NCI-H2107 (cell line): Measurements from ENCODE around the gene FAM81B.

Experiments used
- DNase-seq: peaks from one replicate; lab custom pipeline; 2025; lab: John Stamatoyannopoulos, UW

FAM81B gene

DNA sequence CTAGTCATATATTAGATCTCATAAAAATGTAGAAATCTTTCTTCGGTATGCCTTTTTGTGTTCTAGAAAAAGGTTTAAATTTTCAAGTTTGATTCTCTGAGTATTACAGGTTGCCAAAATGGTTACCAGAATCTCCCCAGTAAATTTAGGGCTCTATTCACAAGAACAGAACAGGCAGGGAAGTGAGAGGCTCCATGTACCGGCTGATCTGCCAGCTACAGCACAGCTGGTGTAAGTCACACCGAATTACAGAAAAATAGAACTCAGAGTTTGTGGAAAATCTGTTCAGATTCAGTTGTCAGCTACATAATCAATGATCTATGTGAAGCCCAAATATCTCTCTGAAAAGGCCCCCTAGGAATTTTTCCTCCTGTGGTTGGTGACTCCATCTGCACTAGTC is 10.5 kb downstream of the FAM81B start:
- no peak for DNase-seq

DNA sequence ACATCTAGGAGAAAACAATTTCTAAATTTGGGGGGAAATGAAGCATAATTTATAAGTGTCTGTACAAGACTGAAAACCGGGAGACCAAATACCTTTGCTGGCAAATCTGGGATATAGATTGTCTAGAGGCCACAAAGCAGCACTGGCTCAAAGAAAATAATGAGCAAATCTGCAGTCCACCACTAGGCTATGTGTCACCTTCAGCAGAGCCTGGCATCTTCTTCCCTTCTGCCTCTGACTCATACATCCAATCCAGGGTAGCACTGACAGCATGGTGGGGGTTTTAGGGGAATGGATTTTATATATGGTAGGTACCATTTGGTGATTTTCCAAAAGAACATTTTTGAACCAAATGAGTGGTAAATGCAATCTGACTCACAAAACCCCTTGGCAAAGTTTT is 12.8 kb downstream of the FAM81B start:
- no peak for DNase-seq

DNA sequence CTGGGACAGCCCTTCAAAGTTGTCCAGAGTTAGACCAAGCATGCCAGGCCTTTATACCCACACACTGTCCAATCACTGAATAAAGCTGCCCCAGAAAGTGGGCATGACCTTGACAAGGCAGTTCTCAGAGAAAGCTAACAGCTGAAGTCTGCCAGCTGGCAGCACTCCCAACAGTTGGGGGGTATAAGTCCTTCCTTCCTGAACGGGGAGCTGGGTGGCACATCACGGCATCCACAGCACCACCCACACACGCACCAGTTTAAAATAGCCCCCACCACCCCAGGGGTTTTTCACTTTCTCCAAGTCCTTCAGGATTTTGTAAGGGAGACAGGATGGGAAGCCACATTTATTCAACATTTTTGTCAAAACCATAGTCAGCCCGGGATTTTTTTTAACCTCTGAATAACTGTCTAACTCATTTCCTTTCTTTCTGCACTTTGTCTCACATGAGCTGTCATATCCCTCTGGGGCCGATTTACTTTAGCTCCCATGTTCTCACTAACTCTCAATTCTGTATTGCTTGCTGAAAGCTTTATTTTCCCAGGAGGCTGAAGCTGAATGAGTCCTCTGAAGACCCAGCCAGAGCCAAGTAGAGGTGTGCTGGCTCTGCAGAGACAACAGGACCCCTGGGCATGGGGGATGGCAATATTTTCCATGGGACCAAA is 15.4 kb downstream of the FAM81B start:
- no peak for DNase-seq

DNA sequence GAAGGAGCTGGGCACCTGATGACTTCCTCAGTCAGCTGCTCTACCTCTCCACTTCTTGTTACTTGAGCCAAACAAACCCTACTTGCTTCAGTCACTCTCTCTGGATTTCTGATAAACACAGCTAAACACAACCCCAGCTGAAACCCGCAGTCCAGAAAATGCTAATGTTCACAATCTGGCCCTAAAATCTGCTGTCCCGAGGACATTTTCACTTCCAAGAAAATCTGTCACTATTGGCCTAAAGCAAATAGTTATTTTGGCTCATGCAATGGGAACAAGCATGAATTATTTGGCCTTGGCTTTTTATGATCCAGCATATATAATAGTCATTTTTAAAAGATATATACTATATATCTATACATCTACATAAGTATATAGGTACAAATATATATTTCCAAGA is 19.1 kb downstream of the FAM81B start:
- no peak for DNase-seq

DNA sequence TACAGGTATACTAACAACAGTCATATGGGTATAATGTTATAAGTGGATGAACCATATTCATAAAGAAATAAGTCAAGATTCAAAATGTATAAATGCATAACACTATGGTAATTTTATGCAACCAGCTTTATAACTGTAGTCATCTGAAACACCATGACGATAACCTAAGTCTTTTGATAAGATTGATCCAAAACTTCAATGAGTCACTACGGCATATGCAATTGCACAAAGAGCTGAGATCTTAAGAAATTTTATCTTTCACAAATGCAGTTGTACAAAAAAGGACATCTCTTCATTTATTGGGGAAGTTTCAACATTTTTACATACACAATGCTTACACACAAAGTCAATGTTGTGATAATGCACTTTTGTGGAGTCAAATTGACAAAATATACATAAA is 20.3 kb downstream of the FAM81B start:
- no peak for DNase-seq

DNA sequence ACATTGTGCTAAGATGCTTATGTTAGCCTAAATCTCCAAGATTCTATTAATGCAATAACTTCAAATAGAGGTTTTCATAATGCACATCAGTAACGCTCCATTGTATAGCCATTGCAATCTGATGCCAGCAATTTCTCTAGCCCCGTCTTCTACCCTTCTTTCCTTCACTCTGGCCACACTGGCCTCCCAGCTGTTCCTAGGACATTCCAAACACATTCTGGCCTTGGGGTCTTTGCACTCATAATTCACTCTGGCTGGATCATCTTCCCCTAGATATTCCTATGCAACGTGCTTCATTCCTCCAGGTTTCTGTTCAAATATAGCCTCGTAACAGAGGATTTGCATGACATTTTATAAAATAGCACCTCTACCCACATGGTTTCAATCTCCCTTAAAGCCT is 23.3 kb downstream of the FAM81B start:
- DNase-seq: no peak

DNA sequence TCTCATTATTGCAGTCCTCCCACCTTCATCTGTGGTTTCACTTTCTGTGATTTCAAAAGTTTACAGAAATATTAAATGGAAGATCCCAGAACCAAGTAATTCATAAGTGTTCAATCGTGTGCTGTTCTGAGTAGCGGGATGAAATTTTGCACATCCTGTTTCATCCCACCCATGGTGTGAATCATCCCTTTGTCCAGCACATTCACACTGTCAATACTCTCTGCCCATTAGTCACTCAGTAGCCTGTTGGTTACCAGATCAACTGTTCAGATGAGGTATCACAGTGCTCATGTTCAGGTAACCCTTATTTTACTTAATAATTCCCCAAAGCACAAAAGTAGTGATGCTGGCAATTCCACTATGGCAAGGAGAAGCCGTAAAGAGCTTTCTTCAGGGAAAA is 26.8 kb downstream of the FAM81B start:
- no peak for DNase-seq

DNA sequence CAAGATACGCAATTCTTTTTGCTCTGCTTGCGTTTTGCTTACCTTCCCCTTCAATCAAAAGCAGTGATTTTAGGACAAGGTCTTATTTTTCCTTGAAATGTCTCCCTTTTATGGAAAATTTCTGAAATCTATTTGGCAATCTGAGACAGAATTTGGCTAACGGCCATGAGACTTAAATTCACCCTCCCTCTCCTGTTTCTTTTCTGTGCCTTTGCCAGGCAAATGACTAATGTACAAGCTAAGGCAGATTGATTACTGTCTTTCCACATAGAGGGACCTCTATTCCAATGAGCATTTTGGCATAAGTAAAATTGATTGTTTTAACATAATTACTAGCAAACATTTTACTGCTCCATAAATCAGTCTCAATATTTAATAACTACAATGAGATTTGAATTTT is 31.7 kb downstream of the FAM81B start:
- no peak for DNase-seq

DNA sequence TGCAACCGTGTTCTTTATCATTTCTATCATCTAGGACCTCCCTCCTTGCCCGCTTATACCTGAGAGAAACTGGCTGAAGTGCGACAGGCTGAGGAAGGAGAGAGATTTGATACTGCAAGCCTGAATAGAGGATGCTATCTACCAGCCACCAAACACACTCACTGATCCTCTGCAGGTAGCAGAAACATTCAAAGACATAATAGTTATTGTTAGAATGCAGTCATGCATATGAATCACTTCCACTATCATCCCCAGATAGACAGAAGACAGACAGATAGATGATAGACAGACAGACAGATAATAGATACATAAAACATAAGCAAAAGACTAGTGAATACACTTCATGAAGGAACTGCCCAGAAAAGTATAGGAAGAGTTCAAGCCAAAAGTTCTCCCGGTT is 32.9 kb downstream of the FAM81B start:
- no peak for DNase-seq

DNA sequence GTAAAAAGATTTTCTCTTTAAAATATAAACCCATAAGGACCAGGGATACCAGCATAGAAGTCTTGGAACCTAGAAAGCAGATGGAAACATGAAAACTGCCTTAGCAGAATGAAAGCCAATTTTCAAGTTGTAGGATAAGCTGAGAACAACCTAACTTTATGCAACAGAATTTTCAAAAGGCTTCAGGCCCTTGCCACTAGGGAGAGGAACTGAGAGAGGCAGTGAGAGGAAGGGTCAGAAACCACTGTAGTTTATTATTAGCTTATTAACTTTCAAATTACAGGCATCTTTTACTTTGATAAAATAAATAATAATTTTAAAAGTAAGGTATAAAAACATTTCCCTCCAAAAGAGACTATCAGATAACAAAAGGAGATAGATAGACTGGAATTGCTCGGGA is 33.4 kb downstream of the FAM81B start:
- DNase-seq: no peak

DNA sequence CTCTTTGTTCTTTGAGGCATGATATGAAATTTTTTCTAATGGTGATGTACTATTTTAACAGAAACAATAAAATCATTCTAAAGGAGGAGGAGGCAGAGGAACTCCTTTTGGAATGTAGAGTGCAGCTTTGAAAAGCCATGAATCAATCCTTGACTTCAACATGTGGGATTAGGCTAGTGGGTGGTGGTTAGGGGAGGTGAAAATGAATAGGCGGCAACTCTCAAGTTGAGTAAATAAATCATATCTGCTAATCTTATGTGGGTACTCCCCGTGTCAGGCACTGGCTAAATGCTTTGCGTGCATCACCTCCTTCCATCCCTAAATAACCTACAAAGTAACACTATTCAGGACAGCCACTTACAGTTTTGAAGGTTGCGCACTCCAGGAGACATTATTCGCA is 35.1 kb downstream of the FAM81B start:
- no peak for DNase-seq

DNA sequence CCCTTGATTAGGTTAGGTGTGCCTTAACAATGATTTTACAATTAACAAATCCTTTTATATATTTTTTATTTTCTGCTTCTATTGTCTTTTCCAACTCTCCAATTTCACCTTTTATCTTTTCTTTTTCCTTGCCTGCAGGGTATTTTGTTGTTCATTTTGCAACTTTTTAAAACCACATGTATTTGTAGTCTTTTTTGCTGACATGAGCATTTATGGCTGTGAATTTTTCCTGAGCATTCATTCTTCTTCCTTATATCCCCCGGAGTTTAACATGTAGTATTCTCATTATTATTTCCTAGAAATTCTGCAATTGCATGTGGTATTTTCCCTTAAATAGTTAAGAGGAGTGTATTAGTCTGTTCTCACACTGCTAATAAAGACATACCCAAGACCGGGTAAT is 41.6 kb downstream of the FAM81B start:
- no peak for DNase-seq

DNA sequence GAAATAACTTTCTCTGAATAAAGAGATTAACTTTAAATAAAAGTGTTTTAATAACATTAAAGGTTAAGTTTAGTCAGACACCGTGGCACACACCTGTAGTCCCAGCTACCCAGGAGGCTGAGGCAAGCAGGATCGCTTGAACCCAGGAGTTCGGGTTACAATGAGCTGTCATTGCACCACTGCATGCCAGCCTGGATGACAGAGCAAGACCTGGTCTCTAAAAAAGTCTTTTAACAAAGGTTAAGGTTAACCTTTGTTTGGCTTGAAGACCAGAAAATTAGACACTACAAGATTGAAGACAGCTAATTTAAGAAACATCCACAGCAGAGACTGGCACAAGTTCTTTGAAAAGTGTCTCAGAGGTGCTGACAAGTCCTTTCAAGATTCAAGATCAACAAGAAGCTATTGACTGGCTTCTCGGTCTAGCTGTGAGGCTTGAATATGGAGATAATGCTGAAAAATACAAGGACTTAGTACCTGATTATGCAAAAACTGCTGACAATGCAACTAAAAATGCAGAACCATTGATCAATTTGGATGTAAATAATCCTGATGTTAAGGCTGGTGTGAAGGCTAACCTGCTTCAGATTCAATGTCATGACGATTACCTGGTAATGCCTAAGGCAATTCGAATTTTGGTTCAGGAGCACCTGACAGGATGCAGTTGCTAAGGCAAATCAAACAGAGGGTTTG is 48.8 kb downstream of the FAM81B start:
- DNase-seq: no peak

DNA sequence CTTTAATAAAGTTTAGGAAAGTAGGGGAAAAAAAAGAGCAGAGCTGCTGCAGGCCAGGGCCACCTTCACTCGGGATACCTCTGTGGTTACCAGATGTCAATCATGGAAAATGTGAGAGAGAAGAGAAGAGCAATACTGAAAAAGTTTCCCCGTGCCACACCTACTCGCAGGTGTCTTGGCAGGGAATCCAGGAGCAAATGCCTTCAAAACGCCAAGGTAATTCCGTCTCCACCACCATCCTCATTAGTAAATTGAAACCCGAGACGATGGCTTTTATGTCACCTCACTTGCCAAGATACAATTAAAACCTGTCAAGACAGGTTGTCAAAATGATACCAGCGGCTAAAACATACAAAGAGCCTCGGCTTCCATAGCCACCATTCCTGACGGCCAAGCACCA is 49.7 kb downstream of the FAM81B start:
- peak; percentile 7 for DNase-seq

DNA sequence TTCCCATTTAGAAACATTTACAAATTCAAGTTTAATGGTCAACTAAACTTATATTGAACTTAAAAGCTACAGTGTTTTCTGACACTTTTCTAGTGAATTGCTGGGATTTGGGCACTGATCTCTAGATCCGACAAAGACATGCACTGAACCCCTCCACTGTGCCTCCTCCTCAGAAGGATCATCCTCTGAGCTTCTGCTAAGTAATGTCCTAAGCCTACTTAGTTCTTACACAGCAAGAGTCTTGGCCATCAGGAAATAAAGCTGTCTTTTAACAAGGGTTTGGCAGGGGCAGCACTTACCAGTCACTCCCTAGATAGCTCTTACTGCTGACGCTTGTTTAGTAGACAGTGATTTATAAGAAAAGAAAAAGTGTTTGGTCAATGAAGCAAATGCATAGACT is 50.5 kb downstream of the FAM81B start:
- no peak for DNase-seq

DNA sequence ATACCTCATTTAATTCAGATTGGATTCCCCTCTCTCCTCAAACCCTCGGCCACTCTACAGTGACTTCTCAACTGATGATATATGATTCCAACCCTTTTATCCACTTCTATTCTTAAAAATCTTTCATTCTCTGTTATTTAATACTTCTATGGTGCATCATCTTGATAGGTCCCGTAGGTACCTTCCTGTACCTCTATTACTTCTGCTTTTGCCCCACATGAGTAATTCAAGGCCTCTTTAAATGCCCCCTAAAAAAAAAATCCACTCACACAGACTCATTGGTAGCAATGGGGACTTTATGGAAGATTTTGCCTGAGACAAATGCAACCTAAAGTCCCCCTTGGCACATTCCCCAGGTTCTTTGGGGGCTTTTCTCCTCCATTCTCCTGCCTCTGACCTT is 54.3 kb downstream of the FAM81B start:
- no peak for DNase-seq

DNA sequence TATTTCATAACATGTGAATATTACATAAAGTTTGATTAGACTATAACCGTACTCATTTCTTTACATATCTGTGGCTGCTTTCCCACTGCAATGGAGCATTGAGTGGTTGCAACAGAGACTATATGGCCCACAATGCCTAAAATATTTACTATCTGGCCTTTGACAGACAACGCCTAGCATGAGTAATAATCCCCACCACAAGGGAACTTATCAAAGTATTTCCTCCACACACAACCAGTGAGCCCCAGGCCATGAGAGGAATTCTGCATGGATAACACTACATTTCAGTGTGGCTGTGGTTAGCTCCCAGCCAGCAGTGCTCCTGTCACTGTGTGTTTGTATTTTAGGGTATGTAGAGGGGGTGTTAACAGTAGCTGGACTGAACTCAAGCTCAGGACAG is 54.8 kb downstream of the FAM81B start:
- no peak for DNase-seq

DNA sequence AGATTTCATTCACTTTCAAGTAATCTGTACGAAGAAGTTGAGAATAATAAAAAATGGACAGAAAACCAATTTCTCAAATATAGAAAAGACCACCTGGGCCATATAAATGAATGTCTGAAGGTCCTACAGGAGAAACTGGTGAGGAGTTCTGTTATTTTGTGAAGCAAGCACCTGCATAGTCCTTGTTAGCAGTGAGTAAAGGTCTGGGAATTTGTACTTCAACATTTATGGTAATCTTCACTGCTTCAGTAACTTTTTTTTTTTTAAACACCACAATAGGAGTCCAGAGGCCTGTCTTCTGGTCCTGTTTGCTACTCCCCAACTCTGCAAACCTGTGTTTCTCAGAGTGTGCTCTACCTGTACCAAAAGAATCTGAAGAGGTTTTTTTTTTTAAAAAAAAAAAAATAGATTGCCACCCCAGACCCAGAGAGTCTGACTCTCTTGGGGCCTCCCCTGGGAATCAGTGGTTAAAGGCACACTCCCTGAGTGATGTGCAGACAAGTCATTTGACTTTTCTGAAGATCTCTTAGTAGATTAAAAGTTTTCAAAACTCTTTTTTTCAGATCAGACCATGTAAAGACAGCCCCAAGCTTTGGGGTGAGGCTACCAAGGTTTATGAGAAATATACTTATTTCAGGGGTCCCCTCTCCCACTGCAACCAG is 55.5 kb downstream of the FAM81B start:
- no peak for DNase-seq

DNA sequence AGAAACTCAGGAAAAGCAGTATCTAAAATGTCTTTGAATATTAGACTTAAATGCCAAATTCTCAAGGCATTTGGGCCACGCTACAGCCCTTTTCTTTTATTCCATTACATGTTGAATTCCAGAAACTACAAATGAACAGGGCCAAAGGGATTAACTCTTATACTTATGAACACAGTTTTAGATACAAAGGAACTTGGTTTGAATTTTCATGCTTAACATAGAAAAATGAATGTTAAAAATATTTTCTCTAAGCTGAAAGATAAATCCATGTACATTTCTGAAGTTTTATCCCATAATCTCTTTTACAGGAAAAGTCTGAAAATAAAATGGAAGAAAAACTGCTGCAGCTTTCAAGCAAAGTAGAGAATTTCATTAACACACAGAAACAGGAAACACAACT is 56.8 kb downstream of the FAM81B start:
- DNase-seq: no peak

DNA sequence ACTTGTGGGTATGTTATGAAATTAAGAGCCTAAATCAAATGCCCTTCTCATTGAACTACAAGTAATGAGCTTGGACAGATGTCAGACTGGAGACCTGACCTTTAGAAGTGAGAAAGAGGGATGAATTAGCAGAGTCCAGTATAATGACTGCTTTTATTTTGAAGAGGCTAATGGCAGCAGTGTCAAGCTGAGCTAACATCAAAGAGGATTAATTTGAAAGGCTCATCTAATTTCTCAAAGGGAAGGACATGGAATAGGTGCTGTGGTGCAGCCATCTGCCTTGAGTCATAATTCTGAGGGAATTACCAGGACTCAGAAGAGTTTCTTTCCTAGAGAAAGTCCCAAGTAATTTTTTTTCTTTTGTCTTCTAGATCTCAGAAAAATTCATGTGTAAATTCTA is 57.6 kb downstream of the FAM81B start:
- no peak for DNase-seq

DNA sequence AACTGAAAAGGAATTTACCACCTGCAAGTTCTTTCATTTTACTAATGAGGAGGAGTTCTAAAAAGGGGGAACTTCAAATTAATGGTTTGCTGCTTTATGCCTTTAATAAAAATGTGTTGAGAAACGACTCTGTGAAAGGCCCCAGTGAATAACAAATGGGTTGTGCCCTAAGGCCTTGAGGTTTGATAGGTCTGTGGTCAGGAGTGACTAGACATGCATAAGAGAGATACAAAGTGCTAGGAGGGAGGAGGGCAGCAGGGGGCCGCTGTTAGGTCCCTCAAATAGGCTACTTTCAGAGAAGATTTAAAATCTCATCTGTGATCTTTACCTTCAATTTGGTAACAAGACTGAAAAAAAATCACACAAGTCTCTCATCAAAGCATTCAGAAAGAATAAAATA is 58.3 kb downstream of the FAM81B start:
- DNase-seq: no peak

DNA sequence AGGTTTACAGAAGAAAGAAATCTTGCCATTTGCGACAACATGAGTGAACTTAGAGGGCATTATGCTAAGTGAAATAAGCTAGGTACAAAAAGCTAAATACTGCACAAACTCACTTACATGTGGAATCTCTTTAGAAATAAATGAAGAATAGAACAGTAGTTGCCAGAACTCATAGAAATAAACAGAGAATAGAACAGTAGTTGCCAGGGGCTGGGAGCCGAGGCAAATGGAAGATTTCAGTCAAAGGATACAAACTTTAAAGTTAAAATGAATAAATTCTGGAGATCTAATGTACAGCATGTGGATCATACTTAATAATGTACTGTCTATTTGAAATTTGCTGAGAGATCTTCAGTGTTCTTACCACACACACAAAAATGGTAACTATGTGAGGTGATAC is 63.4 kb downstream of the FAM81B start:
- DNase-seq: no peak

DNA sequence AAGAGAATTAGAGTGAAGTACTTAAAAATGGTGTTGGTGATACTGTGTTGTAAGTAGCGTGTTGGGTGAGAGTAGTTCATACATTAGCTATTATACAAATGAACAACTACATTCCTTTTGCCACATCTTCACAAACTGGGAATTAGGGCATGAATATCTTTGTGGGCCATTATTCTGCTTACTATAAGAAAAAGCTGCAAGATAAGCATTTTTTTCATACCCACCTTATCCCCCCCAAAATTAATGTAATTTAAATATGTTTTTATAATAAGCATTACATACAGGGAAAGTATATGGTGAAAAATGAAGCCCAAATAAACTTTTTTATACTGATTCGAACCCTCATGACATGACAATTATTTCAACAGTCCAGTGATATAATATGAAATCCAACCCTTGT is 69.5 kb downstream of the FAM81B start:
- DNase-seq: no peak

DNA sequence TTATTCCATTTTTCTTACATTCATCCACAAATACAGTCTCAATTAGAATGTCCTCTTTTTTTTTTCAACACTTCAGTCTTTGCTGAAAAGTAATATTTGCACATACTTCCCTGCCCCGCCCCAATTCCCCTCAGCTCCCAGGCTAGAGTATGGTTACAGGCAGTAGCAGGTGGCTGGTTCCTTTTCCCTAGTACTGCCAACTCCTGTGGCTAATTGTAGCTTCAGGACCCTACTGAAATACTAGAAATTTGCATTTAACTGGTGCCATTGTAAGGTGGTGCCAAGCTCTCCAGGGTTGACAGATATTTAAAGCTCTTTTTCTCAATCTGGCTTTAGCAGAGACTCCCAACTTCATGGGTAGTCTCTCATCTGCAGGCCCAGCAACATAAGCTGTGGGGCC is 80.3 kb downstream of the FAM81B start:
- DNase-seq: no peak
